Measurements from ENCODE around the gene ZNF512B.
"Not testable (repeated sequence)": the region's sequence is repeated elsewhere in the genome, so short reads cannot be mapped to it uniquely, and the experiment has no call there.

The ZNF512B gene

GRCh38 chr20:63934271-63935068 is 35.3 kb downstream of the ZNF512B start:
- DNase-seq (ENCODE audit: low read depth), result no peak

- DNase-seq (ENCODE audit: low read depth), result no peak
Observed at GRCh38 chr20:63933646-63934045, 36.1 kb downstream of the ZNF512B start.

- DNase-seq (ENCODE audit: low read depth), result no peak
Observed at GRCh38 chr20:63932606-63933160, 37.0 kb downstream of the ZNF512B start.

- DNase-seq (ENCODE audit: low read depth), result no peak
Observed at GRCh38 chr20:63931735-63932134, 38.0 kb downstream of the ZNF512B start.

- no peak for DNase-seq (ENCODE audit: low read depth)
Observed at GRCh38 chr20:63930971-63931553, 38.7 kb downstream of the ZNF512B start.

- not testable (repeated sequence) for DNase-seq (ENCODE audit: low read depth)
Observed at GRCh38 chr20:63929473-63929883, 40.3 kb downstream of the ZNF512B start.

- DNase-seq (ENCODE audit: low read depth), result no peak
Observed at GRCh38 chr20:63929071-63929470, 40.7 kb downstream of the ZNF512B start.

- no peak for DNase-seq (ENCODE audit: low read depth)
Observed at GRCh38 chr20:63926298-63926697, 43.4 kb downstream of the ZNF512B start.

GRCh38 chr20:63924241-63924640 is 45.5 kb downstream of the ZNF512B start:
- no peak for DNase-seq (ENCODE audit: low read depth)

- no peak for DNase-seq (ENCODE audit: low read depth)
Observed at GRCh38 chr20:63923651-63924050, 46.1 kb downstream of the ZNF512B start.

- no peak for DNase-seq (ENCODE audit: low read depth)
Observed at GRCh38 chr20:63920226-63920625, 49.5 kb downstream of the ZNF512B start.

GRCh38 chr20:63919130-63919529 is 50.6 kb downstream of the ZNF512B start:
- DNase-seq (ENCODE audit: low read depth), result no peak

- no peak for DNase-seq (ENCODE audit: low read depth)
Observed at GRCh38 chr20:63917811-63918210, 51.9 kb downstream of the ZNF512B start.

GRCh38 chr20:63916371-63916939 is 53.3 kb downstream of the ZNF512B start:
- not testable (repeated sequence) for DNase-seq (ENCODE audit: low read depth)

GRCh38 chr20:63915471-63915870 is 54.3 kb downstream of the ZNF512B start:
- no peak for DNase-seq (ENCODE audit: low read depth)

- DNase-seq (ENCODE audit: low read depth), result no peak
Observed at GRCh38 chr20:63913768-63914167, 56.0 kb downstream of the ZNF512B start.

- DNase-seq (ENCODE audit: low read depth), result no peak
Observed at GRCh38 chr20:63911176-63911575, 58.6 kb downstream of the ZNF512B start.

GRCh38 chr20:63908008-63908682 is 61.6 kb downstream of the ZNF512B start:
- DNase-seq (ENCODE audit: low read depth), result no peak
